ENCODE measurements around the gene CHST15.

CHST15 gene

GRCh38 chr10:124076148-124076733, 17.2 kb downstream of the CHST15 start:
- H3K4me3 ChIP-seq (ENCODE audit: low read depth, low read length), result no peak overlapping the region

GRCh38 chr10:124075231-124075955, 18.0 kb downstream of the CHST15 start:
- H3K4me3 ChIP-seq (ENCODE audit: low read depth, low read length), result no peak overlapping the region
- no peak for TF ChIP-seq CTCF (IDR thresholded peaks at IDR 0.05; ENCODE audit: borderline replicate concordance, insufficient read depth, low read depth, low read length)

More at GRCh38 chr10:124076148-124076733, 17.2 kb downstream of the CHST15 start:
- no peak for TF ChIP-seq CTCF (IDR thresholded peaks at IDR 0.05; ENCODE audit: borderline replicate concordance, insufficient read depth, low read depth, low read length)

- TF ChIP-seq CTCF (IDR thresholded peaks at IDR 0.05; ENCODE audit: borderline replicate concordance, insufficient read depth, low read depth, low read length), result no peak
- no peak overlapping the region for H3K4me3 ChIP-seq (ENCODE audit: low read depth, low read length)
These were observed 18.8 kb downstream of the CHST15 start for GRCh38 chr10:124074501-124075109.

GRCh38 chr10:124073978-124074377, 19.4 kb downstream of the CHST15 start:
- no peak overlapping the region for H3K4me3 ChIP-seq (ENCODE audit: low read depth, low read length)
- no peak for TF ChIP-seq CTCF (IDR thresholded peaks at IDR 0.05; ENCODE audit: borderline replicate concordance, insufficient read depth, low read depth, low read length)

- TF ChIP-seq CTCF (IDR thresholded peaks at IDR 0.05; ENCODE audit: borderline replicate concordance, insufficient read depth, low read depth, low read length), result no peak
- H3K4me3 ChIP-seq (ENCODE audit: low read depth, low read length), result no peak overlapping the region
These were observed 20.9 kb downstream of the CHST15 start for GRCh38 chr10:124072541-124072940.

- H3K4me3 ChIP-seq (ENCODE audit: low read depth, low read length), result no peak overlapping the region
- TF ChIP-seq CTCF (IDR thresholded peaks at IDR 0.05; ENCODE audit: borderline replicate concordance, insufficient read depth, low read depth, low read length), result no peak
These were observed 21.3 kb downstream of the CHST15 start for GRCh38 chr10:124072106-124072505.

All from GM12875 (cell line).